Measurements from ENCODE around the gene ZDHHC24.
A peak's percentile ranks its signal among the peaks of the same experiment; 100 is the strongest.

ZDHHC24 gene

DNA sequence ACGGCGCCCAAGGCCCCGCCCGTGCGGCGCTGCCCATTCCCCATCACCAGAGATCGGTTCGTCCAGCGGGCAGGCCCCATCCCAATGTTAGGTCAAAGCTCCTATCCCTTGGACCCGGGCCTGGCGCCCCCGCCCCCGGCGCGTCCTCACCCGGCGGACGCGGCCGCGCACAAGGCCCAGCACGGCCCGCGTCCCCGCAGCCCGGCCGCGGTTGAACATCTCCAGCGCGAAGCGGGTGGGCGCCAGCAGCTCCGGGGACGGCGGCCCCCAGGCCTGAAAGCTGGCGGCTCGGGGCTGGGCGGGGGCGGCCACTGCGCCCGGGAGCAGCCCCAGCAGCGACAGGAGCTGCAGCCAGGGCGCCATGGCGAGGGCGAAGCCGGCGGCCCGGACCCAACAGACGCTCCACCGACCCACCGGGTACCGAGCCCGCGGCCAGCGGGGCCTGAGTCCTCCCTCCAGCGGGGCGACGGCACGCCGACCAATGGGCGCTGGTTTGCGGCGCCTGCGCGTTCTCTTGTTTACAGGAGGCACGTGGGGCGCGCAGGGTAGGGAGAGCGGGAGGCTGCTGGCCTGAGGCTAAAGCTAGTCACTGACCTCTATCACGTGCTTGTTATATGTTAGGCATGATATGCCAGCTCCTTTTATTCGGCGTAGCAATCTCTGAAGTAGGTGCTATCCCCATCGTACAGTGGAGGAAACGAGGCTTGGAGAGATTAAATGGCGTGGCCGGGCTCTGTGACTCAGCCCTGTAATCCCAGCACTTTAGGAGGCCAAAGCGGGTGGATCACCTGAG lies 22.5 kb upstream of the ZDHHC24 start, which contains the start of gene CTSF:
CTSF (minus strand) TSS at position 483 of the 793 bp plus-strand sequence; CDS start at position 363, 120 bp downstream.
- H3K27me3 ChIP-seq (replicated peaks; ENCODE audit: control insufficient read depth, insufficient read depth, low read length), result peaks cover 5% of the 10 kb centered on the region
- peak within 1 kb of the TSS; percentile 34 for H3K4me3 ChIP-seq (replicated peaks; ENCODE audit: low read depth, low read length)
- H3K36me3 ChIP-seq (ENCODE audit: control insufficient read depth, insufficient read depth, low read length), result no peaks in the 10 kb centered on the region
- TF ChIP-seq, protein P1, sequence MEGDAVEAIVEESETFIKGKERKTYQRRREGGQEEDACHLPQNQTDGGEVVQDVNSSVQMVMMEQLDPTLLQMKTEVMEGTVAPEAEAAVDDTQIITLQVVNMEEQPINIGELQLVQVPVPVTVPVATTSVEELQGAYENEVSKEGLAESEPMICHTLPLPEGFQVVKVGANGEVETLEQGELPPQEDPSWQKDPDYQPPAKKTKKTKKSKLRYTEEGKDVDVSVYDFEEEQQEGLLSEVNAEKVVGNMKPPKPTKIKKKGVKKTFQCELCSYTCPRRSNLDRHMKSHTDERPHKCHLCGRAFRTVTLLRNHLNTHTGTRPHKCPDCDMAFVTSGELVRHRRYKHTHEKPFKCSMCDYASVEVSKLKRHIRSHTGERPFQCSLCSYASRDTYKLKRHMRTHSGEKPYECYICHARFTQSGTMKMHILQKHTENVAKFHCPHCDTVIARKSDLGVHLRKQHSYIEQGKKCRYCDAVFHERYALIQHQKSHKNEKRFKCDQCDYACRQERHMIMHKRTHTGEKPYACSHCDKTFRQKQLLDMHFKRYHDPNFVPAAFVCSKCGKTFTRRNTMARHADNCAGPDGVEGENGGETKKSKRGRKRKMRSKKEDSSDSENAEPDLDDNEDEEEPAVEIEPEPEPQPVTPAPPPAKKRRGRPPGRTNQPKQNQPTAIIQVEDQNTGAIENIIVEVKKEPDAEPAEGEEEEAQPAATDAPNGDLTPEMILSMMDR (IDR thresholded peaks at IDR 0.05; ENCODE audit: insufficient read depth, low read length, poor library complexity, severe bottlenecking), result no peak
- peak; percentile 64 for DNase-seq (ENCODE audit: extremely low read depth, insufficient read length)

DNA sequence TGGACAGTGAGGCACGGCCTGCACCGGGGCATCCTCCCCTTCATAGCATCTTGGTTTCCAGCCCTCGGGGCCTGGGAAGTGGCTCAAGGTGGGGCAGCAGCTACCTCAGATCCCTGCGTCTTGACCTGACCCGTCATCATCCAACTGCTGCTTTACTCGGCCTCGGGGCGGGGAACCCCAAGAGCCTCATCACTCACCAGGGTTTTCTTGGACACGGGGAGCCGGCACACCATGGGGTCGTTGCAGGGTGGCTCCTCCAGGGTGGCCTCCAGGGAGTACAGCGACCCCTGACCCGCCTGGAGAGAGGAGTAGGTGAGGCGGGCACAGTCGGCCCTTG lies 21.9 kb upstream of the ZDHHC24 start:
- DNase-seq (ENCODE audit: extremely low read depth, insufficient read length), result no peak

DNA sequence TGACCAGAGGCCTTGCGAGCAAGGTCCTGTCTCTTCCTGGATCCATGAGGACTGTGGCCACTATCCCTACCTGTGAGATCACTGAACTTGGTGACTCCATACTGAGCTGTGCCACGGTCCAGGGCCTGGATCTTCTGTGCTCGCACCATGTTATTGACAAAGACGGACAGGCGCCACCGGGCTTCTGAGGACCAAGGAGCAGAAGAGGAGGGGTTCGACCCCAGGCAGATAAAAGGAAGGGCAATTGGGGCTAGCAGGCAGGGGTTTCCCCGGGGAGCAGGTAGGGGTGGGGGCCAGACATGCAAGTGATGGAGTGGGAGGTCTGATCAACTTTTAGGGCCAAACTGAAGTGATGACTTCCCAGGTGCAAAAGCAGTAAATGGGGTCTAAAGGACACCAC lies 20.4 kb upstream of the ZDHHC24 start:
- TF ChIP-seq, protein P1 (IDR thresholded peaks at IDR 0.05; ENCODE audit: insufficient read depth, low read length, poor library complexity, severe bottlenecking), result no peak
- Histone ChIP-seq H3K27me3 (replicated peaks; ENCODE audit: control insufficient read depth, insufficient read depth, low read length) (peaks cover 5% of the 10 kb centered on the region), H3K4me3 (replicated peaks; ENCODE audit: low read depth, low read length) (no peak overlapping the region), H3K36me3 (ENCODE audit: control insufficient read depth, insufficient read depth, low read length) (no peaks in the 10 kb centered on the region)
- DNase-seq (ENCODE audit: extremely low read depth, insufficient read length), result no peak

More for the DNA sequence above, 21.9 kb upstream of the ZDHHC24 start:
- H3K27me3 ChIP-seq (replicated peaks; ENCODE audit: control insufficient read depth, insufficient read depth, low read length), result peaks cover 5% of the 10 kb centered on the region
- H3K36me3 ChIP-seq (ENCODE audit: control insufficient read depth, insufficient read depth, low read length), result no peaks in the 10 kb centered on the region
- TF ChIP-seq, protein P1 (IDR thresholded peaks at IDR 0.05; ENCODE audit: insufficient read depth, low read length, poor library complexity, severe bottlenecking), result no peak
- peak overlapping the region; percentile 34 for H3K4me3 ChIP-seq (replicated peaks; ENCODE audit: low read depth, low read length)

DNA sequence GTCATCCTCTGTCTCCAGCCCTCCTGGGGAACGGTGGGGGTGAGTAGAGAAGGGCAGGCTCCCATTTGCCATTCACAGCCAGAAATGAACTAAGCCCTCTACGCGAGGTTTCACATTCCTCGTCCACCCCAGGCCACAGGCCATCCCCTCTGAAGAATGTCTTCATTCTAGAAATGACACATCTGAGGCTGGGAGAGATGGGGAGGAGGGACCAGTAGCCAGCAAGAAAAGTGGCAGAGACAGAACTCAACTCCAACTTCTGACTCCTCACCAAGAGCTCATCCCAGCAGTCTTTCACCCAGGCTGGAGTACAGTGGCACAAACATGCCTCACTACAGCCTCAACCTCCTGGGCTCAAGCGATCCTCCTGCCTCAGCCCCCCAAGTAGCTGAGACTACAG lies 19.1 kb upstream of the ZDHHC24 start:
- peaks cover 5% of the 10 kb centered on the region for H3K27me3 ChIP-seq (replicated peaks; ENCODE audit: control insufficient read depth, insufficient read depth, low read length)
- TF ChIP-seq, protein P1 (IDR thresholded peaks at IDR 0.05; ENCODE audit: insufficient read depth, low read length, poor library complexity, severe bottlenecking), result no peak

DNA sequence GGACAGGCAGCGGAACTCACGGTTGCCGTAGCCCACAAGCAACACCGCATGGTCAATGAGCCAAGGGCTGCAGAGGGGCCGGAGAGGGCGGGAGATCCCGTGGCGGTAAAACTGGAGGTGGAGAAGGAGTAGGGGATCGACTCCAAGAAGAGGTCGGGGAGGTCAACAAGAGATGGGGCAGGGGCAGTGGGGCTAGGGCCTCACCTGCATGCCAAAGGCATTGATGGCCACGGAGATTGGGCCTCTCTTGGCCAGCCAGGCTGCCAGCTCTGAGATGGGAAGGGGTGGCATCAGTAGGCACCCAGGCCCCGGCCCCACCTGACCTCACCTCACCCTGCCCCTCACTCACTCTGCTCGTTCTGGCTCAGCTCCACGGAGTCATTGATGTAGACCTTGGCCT lies 18.7 kb upstream of the ZDHHC24 start:
- H3K4me3 ChIP-seq (replicated peaks; ENCODE audit: low read depth, low read length), result no peak overlapping the region
- H3K27me3 ChIP-seq (replicated peaks; ENCODE audit: control insufficient read depth, insufficient read depth, low read length), result peaks cover 5% of the 10 kb centered on the region
- DNase-seq (ENCODE audit: extremely low read depth, insufficient read length), result no peak
- no peaks in the 10 kb centered on the region for H3K36me3 ChIP-seq (ENCODE audit: control insufficient read depth, insufficient read depth, low read length)
- TF ChIP-seq, protein P1 (IDR thresholded peaks at IDR 0.05; ENCODE audit: insufficient read depth, low read length, poor library complexity, severe bottlenecking), result no peak

More for the DNA sequence above, 19.1 kb upstream of the ZDHHC24 start:
- no peak overlapping the region for H3K4me3 ChIP-seq (replicated peaks; ENCODE audit: low read depth, low read length)
- DNase-seq (ENCODE audit: extremely low read depth, insufficient read length), result no peak
- no peaks in the 10 kb centered on the region for H3K36me3 ChIP-seq (ENCODE audit: control insufficient read depth, insufficient read depth, low read length)
